HG03439 (cell line): ENCODE results near the gene LRP5.
"Not testable (repeated sequence)": the region's sequence is repeated elsewhere in the genome, so short reads cannot be mapped to it uniquely, and the experiment has no call there.

Source experiments
- ATAC-seq: cut with Tn5 transposase; IDR thresholded peaks from one replicate; pipeline ENCODE4 v1.9.1; 2021; ENCODE audit warnings: mild to moderate bottlenecking, moderate library complexity; ENCODE audit not compliant: unreplicated experiment

LRP5 gene

DNA sequence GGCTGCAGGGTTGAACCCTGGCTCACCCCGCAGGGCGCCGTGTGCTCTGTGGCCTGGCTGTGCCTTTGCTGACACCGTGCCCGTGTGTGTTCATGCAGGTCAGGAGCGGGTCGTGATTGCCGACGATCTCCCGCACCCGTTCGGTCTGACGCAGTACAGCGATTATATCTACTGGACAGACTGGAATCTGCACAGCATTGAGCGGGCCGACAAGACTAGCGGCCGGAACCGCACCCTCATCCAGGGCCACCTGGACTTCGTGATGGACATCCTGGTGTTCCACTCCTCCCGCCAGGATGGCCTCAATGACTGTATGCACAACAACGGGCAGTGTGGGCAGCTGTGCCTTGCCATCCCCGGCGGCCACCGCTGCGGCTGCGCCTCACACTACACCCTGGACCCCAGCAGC is 101.2 kb downstream of the LRP5 start:
- no peak for ATAC-seq

DNA sequence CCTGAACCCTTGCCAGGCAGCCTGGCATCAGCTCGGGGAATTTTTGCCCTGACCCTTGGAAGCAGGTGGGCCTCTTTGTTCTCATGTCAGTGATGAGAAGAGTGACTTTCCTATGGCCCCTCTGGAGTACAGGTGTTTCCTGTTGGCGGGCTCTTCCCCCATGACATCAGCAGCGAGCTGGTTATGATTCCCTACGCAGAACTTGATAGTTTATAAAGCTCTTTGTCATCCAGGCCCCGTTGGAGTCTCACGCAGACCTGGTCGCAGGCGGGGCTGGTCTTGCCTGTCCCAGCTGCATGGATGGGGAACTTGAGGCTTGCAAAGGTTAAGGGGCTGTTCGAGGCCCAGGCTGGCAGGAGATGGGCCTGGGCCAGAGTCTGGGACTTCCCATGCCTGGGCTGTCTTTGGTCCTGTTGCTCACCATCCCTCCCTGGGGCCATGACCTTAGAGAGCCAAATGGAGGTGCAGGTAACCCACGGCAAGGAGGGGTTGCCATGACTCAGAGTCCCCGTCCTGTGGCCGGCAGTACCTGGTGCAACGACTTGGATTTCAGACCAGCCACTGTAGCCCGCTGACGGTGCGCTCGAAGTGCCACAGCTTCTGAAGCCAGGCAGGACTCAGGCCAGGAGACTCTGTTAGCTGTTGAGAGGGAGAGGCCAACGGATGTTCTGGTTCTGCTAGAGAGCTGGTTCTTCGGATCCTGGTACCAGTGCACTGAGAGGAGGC is 102.3 kb downstream of the LRP5 start:
- ATAC-seq: no peak

GRCh38 chr11:68416070-68416578 is 103.7 kb downstream of the LRP5 start:
- no peak for ATAC-seq

DNA sequence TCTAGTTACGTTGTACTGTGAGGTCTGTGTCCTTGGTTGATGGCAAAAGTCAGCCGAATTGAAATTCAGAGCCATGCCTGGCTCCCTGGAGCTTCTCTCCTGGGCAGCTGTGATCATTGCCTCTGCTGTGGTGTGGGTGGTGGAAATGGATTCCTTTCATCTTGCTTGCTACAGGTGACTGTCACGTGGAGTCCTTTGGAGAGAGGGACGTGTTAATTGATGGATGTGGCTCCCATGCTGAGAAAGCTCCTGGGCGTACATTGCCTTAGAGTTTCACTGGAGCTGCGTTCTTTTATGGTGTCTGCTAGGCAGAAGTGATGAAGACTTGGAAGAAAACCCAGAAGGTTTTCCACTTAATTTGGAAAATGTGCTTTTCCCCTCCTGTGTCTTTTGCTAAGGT is 106.3 kb downstream of the LRP5 start:
- no peak for ATAC-seq

DNA sequence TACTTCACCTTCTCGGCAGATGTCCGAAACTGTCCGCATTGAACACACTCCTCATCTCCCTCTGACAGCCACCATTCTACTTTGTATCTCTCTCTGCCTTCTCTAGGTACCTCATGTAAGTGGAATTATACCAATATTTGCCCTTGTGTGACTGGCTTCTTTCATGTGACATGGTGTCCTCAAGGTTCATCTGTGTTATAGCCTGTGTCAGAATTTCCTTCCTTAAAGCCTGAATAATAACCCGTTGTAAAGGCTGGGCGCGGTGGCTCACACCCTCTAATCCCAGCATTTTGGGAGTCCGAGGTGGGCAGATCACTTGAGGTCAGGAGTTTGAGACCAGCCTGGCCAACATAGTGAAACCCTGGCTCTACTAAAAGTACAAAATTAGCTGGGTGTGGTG is 107.8 kb downstream of the LRP5 start:
- ATAC-seq: no peak

DNA sequence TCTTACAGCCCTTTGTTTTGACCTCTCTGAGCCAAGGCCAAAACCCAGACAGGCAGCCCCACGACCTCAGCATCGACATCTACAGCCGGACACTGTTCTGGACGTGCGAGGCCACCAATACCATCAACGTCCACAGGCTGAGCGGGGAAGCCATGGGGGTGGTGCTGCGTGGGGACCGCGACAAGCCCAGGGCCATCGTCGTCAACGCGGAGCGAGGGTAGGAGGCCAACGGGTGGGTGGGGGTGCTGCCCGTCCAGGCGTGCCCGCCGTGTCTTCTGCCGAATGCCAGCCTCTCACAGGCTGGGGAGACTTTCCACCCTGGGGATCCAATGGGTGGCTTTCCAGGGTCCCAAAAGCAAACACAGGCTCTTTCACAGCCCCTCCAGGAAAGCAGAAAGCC is 111.1 kb downstream of the LRP5 start:
- ATAC-seq: no peak

- no peak for ATAC-seq
These were observed 111.8 kb downstream of the LRP5 start for GRCh38 chr11:68424101-68424632.

GRCh38 chr11:68424981-68425865 is 112.8 kb downstream of the LRP5 start:
- no peak for ATAC-seq

- ATAC-seq: no peak
These were observed 113.5 kb downstream of the LRP5 start for GRCh38 chr11:68425866-68426380.

- ATAC-seq: no peak
These were observed 117.3 kb downstream of the LRP5 start for GRCh38 chr11:68429661-68430060.

DNA sequence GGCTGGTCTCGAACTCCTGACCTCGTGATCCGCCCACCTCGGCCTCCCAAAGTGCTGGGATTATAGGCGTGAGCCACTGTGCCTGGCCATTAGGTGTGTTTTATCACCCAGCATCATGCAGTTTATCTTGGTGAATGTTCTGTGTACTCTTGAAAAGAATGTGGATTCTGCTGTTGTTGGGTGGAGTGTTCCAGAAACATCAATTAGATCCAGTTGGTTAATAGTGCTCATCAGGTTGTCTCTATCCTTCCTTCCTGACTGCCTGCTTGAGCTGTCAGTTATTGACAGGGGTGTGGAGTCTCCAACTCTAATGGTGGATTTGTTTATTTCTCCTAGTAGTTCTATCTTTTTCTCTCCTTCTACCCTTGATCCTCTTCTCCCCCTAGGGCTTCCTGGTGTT is 118.0 kb downstream of the LRP5 start:
- no peak for ATAC-seq

GRCh38 chr11:68430801-68431200 is 118.4 kb downstream of the LRP5 start:
- ATAC-seq: no peak

- ATAC-seq: no peak
These were observed 119.7 kb downstream of the LRP5 start for GRCh38 chr11:68431984-68432645.

GRCh38 chr11:68432874-68433273 is 120.5 kb downstream of the LRP5 start:
- no peak for ATAC-seq

DNA sequence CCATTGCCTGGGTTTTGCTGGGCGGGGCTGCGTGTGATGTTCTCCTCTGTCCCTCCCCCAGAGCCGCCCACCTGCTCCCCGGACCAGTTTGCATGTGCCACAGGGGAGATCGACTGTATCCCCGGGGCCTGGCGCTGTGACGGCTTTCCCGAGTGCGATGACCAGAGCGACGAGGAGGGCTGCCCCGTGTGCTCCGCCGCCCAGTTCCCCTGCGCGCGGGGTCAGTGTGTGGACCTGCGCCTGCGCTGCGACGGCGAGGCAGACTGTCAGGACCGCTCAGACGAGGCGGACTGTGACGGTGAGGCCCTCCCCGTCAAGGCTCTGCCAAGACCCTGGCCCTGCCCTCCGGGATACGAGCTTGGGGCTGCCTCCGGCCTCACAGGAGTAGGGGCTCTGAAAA is 121.2 kb downstream of the LRP5 start:
- ATAC-seq: no peak

DNA sequence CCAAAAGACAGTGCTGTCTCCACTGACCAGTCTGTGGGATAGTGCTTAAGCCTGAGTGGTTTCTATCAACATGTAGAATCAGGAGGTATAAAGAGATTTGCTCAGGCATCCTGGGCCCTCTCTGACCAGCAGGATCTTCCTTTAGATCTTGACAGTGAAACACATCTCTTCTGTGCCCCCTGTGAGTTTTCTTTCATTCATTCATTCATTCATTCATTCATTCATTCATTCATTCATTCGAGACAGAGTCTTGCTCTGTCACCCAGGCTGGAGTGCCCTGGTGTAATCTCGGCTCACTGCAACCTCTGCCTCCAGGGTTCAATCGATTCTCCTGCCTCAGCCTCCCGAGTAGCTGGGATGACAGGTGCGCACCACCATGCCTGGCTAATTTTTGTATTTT is 121.8 kb downstream of the LRP5 start:
- ATAC-seq: not testable (repeated sequence)

- ATAC-seq: no peak
These were observed 123.9 kb downstream of the LRP5 start for GRCh38 chr11:68436162-68436888.

- ATAC-seq: no peak
These were observed 124.9 kb downstream of the LRP5 start for GRCh38 chr11:68436985-68437926.
